ENCODE results near the gene LLGL1.

GRCh38 chr17:18258356-18259038 lies 33.1 kb downstream of the LLGL1 start, which contains the start of gene FLII:
- TF ChIP-seq ZNF565 (CRISPR knock-in tag; conservative IDR thresholded peaks at IDR 0.05; ENCODE audit: low read depth): no peak
- TF ChIP-seq ZFP3 (CRISPR knock-in tag; IDR thresholded peaks at IDR 0.05): no peak
- no peak for TF ChIP-seq CREB5 (CRISPR knock-in tag; IDR thresholded peaks at IDR 0.05; ENCODE audit: low read depth)
